ENCODE data around the gene GPC5. TPM values are rescaled to one million over a fixed set of nuclear protein-coding genes. Genes with fewer than 3 reads are reported as not detected.

GPC5 gene
- total and polyA plus RNA-seq, 7 donors: 0.23 TPM; not detected in 6

- DNase-seq (no peak), ATAC-seq (no peak)
- intact Hi-C loops (cut with DNase I): no loop called here
- H3K4me1 ChIP-seq: no peaks in the 10 kb centered on the region
- H3K9me3 ChIP-seq: peaks cover 5% of the 10 kb centered on the region
- H3K27ac ChIP-seq: no peak overlapping the region
- no peaks in the 10 kb centered on the region for H3K36me3 ChIP-seq (ENCODE audit: insufficient read depth in 1 of 2, low read depth in 1 of 2)
- no peak overlapping the region for H3K4me3 ChIP-seq
- H3K27me3 ChIP-seq (ENCODE audit: insufficient read depth in 3 of 3, low read length in 2 of 3): no peaks in the 10 kb centered on the region
- 80 to 84% (median 82%) methylated on average over 9 of the region's 9 CpGs for WGBS, 3 donors
- no peak for TF ChIP-seq CTCF (IDR thresholded peaks at IDR 0.05)
Measured at GRCh38 chr13:91572944-91573598, 174.7 kb downstream of the GPC5 start.

- intact Hi-C loops (cut with DNase I): no loop called here
- no peak overlapping the region for H3K27ac ChIP-seq
- no peaks in the 10 kb centered on the region for H3K36me3 ChIP-seq (ENCODE audit: insufficient read depth in 1 of 2, low read depth in 1 of 2)
- ATAC-seq: no peak
- H3K4me1 ChIP-seq: no peaks in the 10 kb centered on the region
- H3K4me3 ChIP-seq: no peak overlapping the region
- H3K27me3 ChIP-seq (ENCODE audit: insufficient read depth in 3 of 3, low read length in 2 of 3): no peaks in the 10 kb centered on the region
- WGBS, 3 donors: 25 to 48% (median 40%) methylated on average over 1 of the region's 1 CpG
- no peak for TF ChIP-seq CTCF (IDR thresholded peaks at IDR 0.05)
- DNase-seq: no peak
- H3K9me3 ChIP-seq: peaks cover 7% of the 10 kb centered on the region
Measured at GRCh38 chr13:91574766-91575165, 176.3 kb downstream of the GPC5 start.

DNA sequence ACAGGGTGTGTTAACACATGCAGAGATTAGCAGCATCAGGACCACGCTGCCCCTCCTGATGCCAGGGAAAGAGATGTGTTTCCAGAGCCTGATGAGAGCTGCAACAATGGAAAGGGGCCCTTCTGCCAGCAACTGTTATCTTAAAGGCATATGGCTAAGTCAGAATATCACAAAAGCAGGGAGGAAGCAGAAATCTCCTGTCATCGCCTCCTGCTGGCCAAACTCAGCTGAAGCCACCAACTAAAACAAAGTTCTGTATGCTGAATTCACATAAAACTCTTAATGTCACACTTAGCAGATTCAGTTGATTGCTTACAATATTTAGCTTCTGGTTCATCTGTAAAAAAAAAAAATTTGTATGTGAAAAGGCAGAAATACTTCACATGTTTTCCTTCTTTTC lies 178.2 kb downstream of the GPC5 start:
- Histone ChIP-seq H3K27ac (no peak overlapping the region), H3K4me1 (no peaks in the 10 kb centered on the region), H3K4me3 (no peak overlapping the region), H3K36me3 (ENCODE audit: insufficient read depth in 1 of 2, low read depth in 1 of 2) (no peaks in the 10 kb centered on the region), H3K9me3 (peaks cover 7% of the 10 kb centered on the region), H3K27me3 (ENCODE audit: insufficient read depth in 3 of 3, low read length in 2 of 3) (no peaks in the 10 kb centered on the region)
- intact Hi-C loops (cut with DNase I): no loop called here
- DNase-seq (no peak), ATAC-seq (no peak)
- WGBS, 3 donors: 52 to 65% (median 61%) methylated on average over 2 of the region's 2 CpGs
- no peak for TF ChIP-seq CTCF (IDR thresholded peaks at IDR 0.05)

- Histone ChIP-seq H3K27ac (no peak overlapping the region), H3K4me3 (no peak overlapping the region), H3K4me1 (no peaks in the 10 kb centered on the region), H3K27me3 (ENCODE audit: insufficient read depth in 3 of 3, low read length in 2 of 3) (no peaks in the 10 kb centered on the region), H3K9me3 (peaks cover 7% of the 10 kb centered on the region), H3K36me3 (ENCODE audit: insufficient read depth in 1 of 2, low read depth in 1 of 2) (no peaks in the 10 kb centered on the region)
- no peak for ATAC-seq
- WGBS, 3 donors: 83 to 93% (median 91%) methylated on average over 7 of the region's 7 CpGs
- intact Hi-C loops (cut with DNase I): no loop called here
- no peak for DNase-seq
- no peak for TF ChIP-seq CTCF (IDR thresholded peaks at IDR 0.05)
Measured at GRCh38 chr13:91579320-91579719, 180.9 kb downstream of the GPC5 start.

GRCh38 chr13:91580749-91581148 lies 182.3 kb downstream of the GPC5 start:
- ATAC-seq (no peak), DNase-seq (no peak)
- no peaks in the 10 kb centered on the region for H3K4me1 ChIP-seq
- no peak overlapping the region for H3K27ac ChIP-seq
- H3K27me3 ChIP-seq (ENCODE audit: insufficient read depth in 3 of 3, low read length in 2 of 3): no peaks in the 10 kb centered on the region
- no peak overlapping the region for H3K4me3 ChIP-seq
- no peak for TF ChIP-seq CTCF (IDR thresholded peaks at IDR 0.05)
- no peaks in the 10 kb centered on the region for H3K36me3 ChIP-seq (ENCODE audit: insufficient read depth in 1 of 2, low read depth in 1 of 2)
- 76 to 85% (median 79%) methylated on average over 2 of the region's 2 CpGs for WGBS, 3 donors
- intact Hi-C loops (cut with DNase I): no loop called here
- peaks cover 7% of the 10 kb centered on the region for H3K9me3 ChIP-seq
